Suprapubic skin (tissue), 4 donors: ENCODE measurements around the gene SREBF1.

Experiments
- CTCF ChIP-seq, 2 donors: fragments of 200-600 bp in 1 of 2; fragments of 450-650 bp in 1 of 2; sonication (generic) in 1 of 2; IDR thresholded peaks; one replicate each; pipeline ENCODE4 v1.5.1; 2016 to 2019; ENCODE audit warnings: antibody characterized with exemption in 2 of 2, mild to moderate bottlenecking in 1 of 2, moderate library complexity in 1 of 2
- EP300 ChIP-seq: sonication (generic); formaldehyde crosslinking; IDR thresholded peaks from one replicate; pipeline ENCODE4 v1.6.1; 2017; ENCODE audit warnings: antibody characterized with exemption
- POLR2A ChIP-seq, 2 donors: fragments of 450-650 bp; IDR thresholded peaks; one replicate each; pipeline ENCODE4 v1.6.1; 2017; ENCODE audit warnings: antibody characterized with exemption in 2 of 2, mild to moderate bottlenecking in 2 of 2, moderate library complexity in 2 of 2
- POLR2AphosphoS5 ChIP-seq, 3 donors: sonication (generic); formaldehyde crosslinking; IDR thresholded peaks; one replicate each; pipeline ENCODE4 v1.6.1; 2017; ENCODE audit warnings: antibody characterized with exemption in 3 of 3

GRCh38 chr17:17823433-17824118 lies 13.2 kb downstream of the SREBF1 start:
- TF ChIP-seq POLR2A (IDR thresholded peaks at IDR 0.05) = no peak
- TF ChIP-seq EP300 = no peak
- TF ChIP-seq CTCF (IDR thresholded peaks at IDR 0.05) = no peak
- peak in 2 of 3 donors; percentile 66 to 67 for TF ChIP-seq POLR2AphosphoS5 (IDR thresholded peaks at IDR 0.05)
